Ishikawa (cell line): Measurements from ENCODE around the gene NPFFR1.

ENCODE experiments used
- CEBPB ChIP-seq: IDR thresholded peaks from 2 replicates; pipeline ENCODE4 v1.6.1; 2012
- CREB1 ChIP-seq: IDR thresholded peaks from 2 replicates; pipeline ENCODE4 v1.6.1; 2012; ENCODE audit warnings: low read depth
- EGR1 ChIP-seq: IDR thresholded peaks from 2 replicates; pipeline ENCODE4 v1.6.1; 2012
- EP300 ChIP-seq: IDR thresholded peaks from 2 replicates; pipeline ENCODE4 v1.6.1; 2012; ENCODE audit warnings: borderline replicate concordance
- FOXM1 ChIP-seq: IDR thresholded peaks from 2 replicates; pipeline ENCODE4 v1.6.1; 2012; ENCODE audit warnings: low read depth, borderline replicate concordance
- NFIC ChIP-seq: IDR thresholded peaks from 2 replicates; pipeline ENCODE4 v1.6.1; 2012
- RAD21 ChIP-seq: IDR thresholded peaks from 2 replicates; pipeline ENCODE4 v1.6.1; 2012; ENCODE audit warnings: low read depth
- TAF1 ChIP-seq: IDR thresholded peaks from 2 replicates; pipeline ENCODE4 v1.6.1; 2012; ENCODE audit warnings: low read depth, mild to moderate bottlenecking
- TCF12 ChIP-seq: IDR thresholded peaks from 2 replicates; pipeline ENCODE4 v1.6.1; 2012; ENCODE audit warnings: low read depth
- TEAD4 ChIP-seq: IDR thresholded peaks from 2 replicates; pipeline ENCODE4 v1.6.1; 2012
- YY1 ChIP-seq: IDR thresholded peaks from 2 replicates; pipeline ENCODE4 v1.6.1; 2012; ENCODE audit warnings: low read depth
- ZBTB7A ChIP-seq: IDR thresholded peaks from 2 replicates; pipeline ENCODE4 v1.6.1; 2012; ENCODE audit warnings: low read depth
- TF ChIP-seq, protein P1 (sequence below): IDR thresholded peaks from 2 replicates; pipeline ENCODE4 v1.6.1; 2012; ENCODE audit warnings: low read depth, mild to moderate bottlenecking
- TF ChIP-seq, protein P2 (sequence below): IDR thresholded peaks from 2 replicates; pipeline ENCODE4 v1.6.1; 2012
- TF ChIP-seq, protein P3 (sequence below): IDR thresholded peaks from 2 replicates; pipeline ENCODE4 v1.6.1; 2012

Gene NPFFR1

DNA sequence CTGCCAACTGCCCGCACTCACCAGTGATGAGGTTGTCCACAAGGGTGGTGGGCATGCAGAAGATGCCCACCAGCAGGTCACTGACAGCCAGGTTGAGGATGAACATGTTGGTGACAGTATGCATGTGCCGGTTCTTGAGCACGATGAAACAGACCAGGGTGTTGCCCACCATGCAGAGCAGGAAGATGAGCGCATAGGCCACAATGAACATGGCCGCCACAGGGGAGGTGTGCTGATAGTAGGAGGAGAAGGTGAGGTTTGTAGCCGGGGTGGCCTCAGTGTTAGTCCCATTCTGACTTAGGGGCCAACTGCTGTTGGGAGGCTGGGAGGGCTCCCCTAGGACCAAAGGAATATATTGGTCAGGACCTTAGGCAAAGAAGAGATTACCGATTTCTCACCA lies 17.7 kb downstream of the NPFFR1 start:
- TF ChIP-seq YY1 (no peak), TCF12 (no peak)

DNA sequence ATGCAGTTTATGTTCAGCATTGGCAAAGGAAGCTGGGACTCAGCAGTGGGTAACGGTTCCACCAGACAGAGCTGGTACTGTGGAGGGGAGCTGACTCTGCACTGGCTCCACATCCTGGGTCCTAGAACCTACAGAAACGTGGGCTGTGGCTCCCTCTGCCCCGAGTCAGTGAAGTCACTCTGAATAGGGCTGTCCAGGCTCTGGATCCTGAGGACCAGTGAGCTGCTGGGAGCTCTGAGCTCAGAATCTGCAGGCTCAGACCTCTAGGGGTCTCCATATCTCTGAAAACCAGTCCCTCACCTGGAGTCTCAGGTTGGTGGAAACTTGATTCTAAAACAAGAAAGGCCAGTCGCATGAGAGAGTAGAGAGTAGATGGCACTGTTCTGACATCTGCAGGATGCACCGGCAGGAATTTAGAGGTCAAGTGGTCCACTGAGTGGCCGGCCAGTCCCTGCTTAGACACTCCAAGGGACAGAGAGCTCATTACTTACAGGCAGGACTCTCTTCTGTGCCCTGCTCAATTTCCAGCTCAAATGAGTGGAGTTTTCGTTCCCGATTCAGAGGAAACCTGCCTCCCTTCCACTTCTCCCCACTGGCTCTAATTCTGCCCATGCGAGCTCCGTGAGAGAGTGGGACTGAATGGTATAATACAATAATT lies 18.6 kb downstream of the NPFFR1 start:
- TF ChIP-seq RAD21 = peak; percentile 69
- TF ChIP-seq FOXM1 = no peak

DNA sequence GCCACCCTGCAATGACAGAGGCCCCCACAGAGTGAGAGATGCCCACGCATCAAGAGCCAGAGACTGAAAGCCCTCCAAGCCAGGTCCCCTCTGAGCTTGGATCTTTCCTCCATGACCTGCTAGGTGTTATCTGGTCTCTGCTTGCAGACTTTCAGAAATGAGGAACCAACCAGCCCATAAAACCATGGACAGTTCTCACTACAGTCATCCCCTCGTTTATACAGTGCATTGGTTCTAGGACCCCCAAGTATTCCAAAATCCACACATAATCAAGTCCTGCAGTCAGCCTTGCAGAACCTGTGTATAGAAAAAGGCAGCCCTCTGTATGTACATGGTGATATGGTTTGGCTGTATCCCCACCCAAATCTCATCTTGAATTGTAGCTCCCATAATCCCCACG lies 23.1 kb downstream of the NPFFR1 start:
- TF ChIP-seq ZBTB7A = no peak
- TF ChIP-seq, protein P1, sequence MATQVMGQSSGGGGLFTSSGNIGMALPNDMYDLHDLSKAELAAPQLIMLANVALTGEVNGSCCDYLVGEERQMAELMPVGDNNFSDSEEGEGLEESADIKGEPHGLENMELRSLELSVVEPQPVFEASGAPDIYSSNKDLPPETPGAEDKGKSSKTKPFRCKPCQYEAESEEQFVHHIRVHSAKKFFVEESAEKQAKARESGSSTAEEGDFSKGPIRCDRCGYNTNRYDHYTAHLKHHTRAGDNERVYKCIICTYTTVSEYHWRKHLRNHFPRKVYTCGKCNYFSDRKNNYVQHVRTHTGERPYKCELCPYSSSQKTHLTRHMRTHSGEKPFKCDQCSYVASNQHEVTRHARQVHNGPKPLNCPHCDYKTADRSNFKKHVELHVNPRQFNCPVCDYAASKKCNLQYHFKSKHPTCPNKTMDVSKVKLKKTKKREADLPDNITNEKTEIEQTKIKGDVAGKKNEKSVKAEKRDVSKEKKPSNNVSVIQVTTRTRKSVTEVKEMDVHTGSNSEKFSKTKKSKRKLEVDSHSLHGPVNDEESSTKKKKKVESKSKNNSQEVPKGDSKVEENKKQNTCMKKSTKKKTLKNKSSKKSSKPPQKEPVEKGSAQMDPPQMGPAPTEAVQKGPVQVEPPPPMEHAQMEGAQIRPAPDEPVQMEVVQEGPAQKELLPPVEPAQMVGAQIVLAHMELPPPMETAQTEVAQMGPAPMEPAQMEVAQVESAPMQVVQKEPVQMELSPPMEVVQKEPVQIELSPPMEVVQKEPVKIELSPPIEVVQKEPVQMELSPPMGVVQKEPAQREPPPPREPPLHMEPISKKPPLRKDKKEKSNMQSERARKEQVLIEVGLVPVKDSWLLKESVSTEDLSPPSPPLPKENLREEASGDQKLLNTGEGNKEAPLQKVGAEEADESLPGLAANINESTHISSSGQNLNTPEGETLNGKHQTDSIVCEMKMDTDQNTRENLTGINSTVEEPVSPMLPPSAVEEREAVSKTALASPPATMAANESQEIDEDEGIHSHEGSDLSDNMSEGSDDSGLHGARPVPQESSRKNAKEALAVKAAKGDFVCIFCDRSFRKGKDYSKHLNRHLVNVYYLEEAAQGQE = peak; percentile 41; the same call in 1 of the 2 replicates

DNA sequence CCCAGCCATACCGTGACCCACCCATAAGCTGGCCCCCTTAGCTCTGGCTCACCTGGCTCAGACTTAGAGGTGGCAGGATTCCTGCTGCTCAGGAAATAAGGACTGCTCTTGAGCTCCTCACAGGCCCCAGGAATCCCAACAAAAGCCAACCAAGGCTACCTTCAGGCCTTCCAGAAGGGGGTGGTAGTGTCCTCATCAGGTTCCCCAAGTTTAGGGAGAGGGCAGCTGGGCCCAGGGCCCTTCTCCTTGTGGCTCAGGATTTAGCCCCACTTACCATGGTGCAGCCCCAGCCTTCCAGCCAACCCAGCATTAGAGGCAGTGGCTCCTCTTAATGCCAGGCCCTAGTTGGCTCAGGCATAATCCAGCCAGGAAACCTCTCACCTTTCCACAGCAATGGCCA lies 23.5 kb downstream of the NPFFR1 start:
- TF ChIP-seq RAD21 = peak; percentile 10; the same call in 1 of the 2 replicates
- no peak for TF ChIP-seq CEBPB
- TF ChIP-seq YY1 = no peak
- no peak for TF ChIP-seq ZBTB7A

DNA sequence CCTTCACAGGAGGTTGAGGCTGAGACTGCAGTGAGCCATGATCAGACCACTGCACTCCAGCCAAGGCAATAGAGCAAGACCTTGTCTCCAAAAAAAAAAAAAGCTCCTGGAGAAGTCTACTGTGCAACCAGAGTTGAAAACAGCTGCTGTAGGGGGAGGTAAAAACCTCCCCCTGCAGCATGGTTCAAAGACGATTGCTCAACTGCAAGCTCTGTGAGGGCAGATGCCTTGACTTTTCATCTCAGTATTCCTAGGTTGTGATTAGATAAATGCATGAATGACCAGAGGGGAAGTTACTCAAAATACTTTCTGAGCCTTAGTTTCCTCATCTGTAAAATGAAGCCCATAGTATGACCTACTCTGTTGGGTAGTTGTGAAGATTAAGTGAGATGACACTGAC lies 25.6 kb downstream of the NPFFR1 start:
- TF ChIP-seq NFIC = peak; percentile 11; the same call in 1 of the 2 replicates
- TF ChIP-seq CEBPB = peak; percentile 88
- no peak for TF ChIP-seq TCF12
- no peak for TF ChIP-seq CREB1
- TF ChIP-seq FOXM1 = peak; percentile 15; the same call in 1 of the 2 replicates

DNA sequence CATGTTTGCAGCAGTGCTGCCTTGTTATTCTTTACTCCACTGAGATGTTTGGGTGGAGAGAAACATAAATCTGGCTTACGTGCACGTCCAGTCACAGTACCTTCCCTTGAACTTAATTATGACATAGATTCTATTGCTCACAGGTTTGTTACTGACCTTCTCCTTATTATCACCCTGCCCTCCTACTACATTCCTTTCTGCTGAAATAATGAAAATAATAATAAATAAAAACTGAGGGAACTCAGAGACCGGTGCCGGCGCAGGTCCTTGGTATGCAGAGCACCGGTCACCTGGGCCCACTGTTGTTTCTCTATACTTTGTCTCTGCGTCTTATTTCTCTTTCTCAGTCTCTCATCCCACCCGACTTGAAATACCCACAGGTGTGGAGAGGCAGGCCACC lies 26.0 kb downstream of the NPFFR1 start:
- TF ChIP-seq TCF12 (peak; percentile 48; the same call in 1 of the 2 replicates), TEAD4 (peak; percentile 68), EP300 (peak; percentile 26; the same call in 1 of the 2 replicates)

DNA sequence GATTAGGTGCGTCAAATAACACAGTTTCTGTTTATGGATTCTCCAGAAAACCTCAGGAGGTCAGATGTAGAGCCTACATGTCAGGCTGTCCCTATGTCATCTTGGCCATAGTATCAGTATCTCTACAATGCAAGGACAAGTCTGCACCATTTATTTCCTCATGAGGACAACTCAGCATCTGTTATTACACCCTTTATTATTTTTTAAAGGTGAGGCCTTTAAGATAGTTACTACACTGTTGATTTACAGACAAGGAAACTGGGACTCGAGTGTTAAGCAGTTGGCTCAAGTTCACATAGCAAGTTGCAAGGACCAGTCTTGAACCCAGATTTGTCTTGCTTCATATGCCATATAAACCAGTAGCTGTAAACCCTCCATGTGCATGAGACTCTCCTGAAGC lies 27.3 kb downstream of the NPFFR1 start:
- TF ChIP-seq TEAD4 = no peak
- TF ChIP-seq, protein P2, sequence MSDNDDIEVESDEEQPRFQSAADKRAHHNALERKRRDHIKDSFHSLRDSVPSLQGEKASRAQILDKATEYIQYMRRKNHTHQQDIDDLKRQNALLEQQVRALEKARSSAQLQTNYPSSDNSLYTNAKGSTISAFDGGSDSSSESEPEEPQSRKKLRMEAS = no peak
- TF ChIP-seq EGR1 = no peak
- no peak for TF ChIP-seq CREB1
- TF ChIP-seq FOXM1 = no peak
- no peak for TF ChIP-seq YY1
- TF ChIP-seq, protein P3, sequence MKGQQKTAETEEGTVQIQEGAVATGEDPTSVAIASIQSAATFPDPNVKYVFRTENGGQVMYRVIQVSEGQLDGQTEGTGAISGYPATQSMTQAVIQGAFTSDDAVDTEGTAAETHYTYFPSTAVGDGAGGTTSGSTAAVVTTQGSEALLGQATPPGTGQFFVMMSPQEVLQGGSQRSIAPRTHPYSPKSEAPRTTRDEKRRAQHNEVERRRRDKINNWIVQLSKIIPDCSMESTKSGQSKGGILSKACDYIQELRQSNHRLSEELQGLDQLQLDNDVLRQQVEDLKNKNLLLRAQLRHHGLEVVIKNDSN = no peak
- TF ChIP-seq CEBPB = no peak
- no peak for TF ChIP-seq TAF1
- TF ChIP-seq NFIC = no peak
- no peak for TF ChIP-seq ZBTB7A
- TF ChIP-seq EP300 = no peak
- no peak for TF ChIP-seq RAD21
- TF ChIP-seq TCF12 = no peak
- TF ChIP-seq, protein P1 = no peak
